ENCODE measurements around the gene RASA3. TPM values are rescaled to one million over a fixed set of nuclear protein-coding genes. Genes with fewer than 3 reads are reported as not detected.

Gene RASA3
- total RNA-seq, 1 experiment from 2014 or later, result 9.1 TPM

DNA sequence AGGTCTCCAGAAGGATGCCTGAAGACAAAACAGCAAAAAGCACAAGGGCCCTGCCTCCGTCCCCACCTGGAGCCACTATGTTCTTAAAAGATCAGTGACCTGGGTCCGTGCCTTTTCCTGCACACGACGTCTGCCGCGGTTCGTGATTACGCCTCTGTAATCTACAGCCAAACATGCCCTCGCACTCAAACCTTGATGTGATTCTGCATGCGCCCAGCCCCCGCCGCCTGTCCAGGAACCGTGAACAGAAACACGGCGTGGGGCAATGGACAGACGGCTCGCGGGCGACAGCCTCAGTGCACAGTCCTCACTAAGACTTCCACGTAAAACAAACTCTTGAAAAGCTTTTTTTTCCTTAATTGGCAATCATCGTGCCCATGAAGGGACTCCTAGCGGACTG lies 174.1 kb downstream of the RASA3 start:
- POLR2A ChIA-PET, result no interaction called here
- Mint-ChIP-seq H3K27me3 (ENCODE audit: insufficient read depth, unreplicated experiment) (no peaks in the 10 kb centered on the region), H3K9me3 (ENCODE audit: unreplicated experiment) (peaks cover 22% of the 10 kb centered on the region), H3K36me3 (ENCODE audit: insufficient read depth, unreplicated experiment) (peaks cover 13% of the 10 kb centered on the region), H3K4me3 (ENCODE audit: unreplicated experiment) (no peak overlapping the region), H3K27ac (ENCODE audit: low read depth, unreplicated experiment) (no peak overlapping the region), H3K4me1 (ENCODE audit: insufficient read depth, unreplicated experiment) (no peaks in the 10 kb centered on the region)
- CTCF ChIA-PET, result interaction anchor here (0.6 to 0.9 kb wide), 2 partner anchors 126 to 142 kb away, joined by 3 read pairs; no protein-coding TSS in a partner anchor
- intact Hi-C loops (cut with micrococcal nuclease), result loop anchor here (10.0 kb wide), 1 partner anchor 196 kb away; no protein-coding TSS in a partner anchor
- BruUV-seq (replicated peaks), result no TSS peak
- DNase-seq (ENCODE audit: unreplicated experiment), result no peak
- TF ChIP-seq, protein P1, sequence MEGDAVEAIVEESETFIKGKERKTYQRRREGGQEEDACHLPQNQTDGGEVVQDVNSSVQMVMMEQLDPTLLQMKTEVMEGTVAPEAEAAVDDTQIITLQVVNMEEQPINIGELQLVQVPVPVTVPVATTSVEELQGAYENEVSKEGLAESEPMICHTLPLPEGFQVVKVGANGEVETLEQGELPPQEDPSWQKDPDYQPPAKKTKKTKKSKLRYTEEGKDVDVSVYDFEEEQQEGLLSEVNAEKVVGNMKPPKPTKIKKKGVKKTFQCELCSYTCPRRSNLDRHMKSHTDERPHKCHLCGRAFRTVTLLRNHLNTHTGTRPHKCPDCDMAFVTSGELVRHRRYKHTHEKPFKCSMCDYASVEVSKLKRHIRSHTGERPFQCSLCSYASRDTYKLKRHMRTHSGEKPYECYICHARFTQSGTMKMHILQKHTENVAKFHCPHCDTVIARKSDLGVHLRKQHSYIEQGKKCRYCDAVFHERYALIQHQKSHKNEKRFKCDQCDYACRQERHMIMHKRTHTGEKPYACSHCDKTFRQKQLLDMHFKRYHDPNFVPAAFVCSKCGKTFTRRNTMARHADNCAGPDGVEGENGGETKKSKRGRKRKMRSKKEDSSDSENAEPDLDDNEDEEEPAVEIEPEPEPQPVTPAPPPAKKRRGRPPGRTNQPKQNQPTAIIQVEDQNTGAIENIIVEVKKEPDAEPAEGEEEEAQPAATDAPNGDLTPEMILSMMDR (IDR thresholded peaks at IDR 0.05; ENCODE audit: unreplicated experiment), result no peak

DNA sequence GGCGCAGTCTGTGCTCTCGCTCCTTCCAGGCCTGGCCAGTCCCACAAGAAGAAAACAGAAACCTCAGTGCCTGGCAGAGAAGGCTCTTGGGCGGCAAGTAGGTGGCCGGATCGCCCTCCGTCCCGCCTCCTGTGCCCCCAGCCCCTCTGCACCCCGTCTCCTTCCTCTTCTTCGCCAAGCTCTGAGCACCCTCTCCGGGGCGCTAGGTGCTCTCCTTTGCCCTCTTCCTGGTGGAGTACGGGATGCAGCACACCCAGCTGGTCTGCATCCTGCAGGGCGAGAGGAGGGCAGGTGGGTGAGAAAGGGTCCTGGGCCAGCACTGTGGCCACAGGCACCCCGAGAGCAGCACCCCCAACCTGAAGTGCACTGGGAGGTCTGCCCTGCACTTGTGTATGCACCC lies 175.9 kb downstream of the RASA3 start:
- H3K4me3 Mint-ChIP-seq (ENCODE audit: unreplicated experiment), result no peak overlapping the region
- CTCF ChIA-PET, result no interaction called here
- H3K27ac Mint-ChIP-seq (ENCODE audit: low read depth, unreplicated experiment), result peak overlapping the region; percentile 49
- TF ChIP-seq, protein P1 (IDR thresholded peaks at IDR 0.05; ENCODE audit: unreplicated experiment), result no peak
- no TSS peak for BruUV-seq (replicated peaks)
- peaks cover 13% of the 10 kb centered on the region for H3K36me3 Mint-ChIP-seq (ENCODE audit: insufficient read depth, unreplicated experiment)
- DNase-seq (ENCODE audit: unreplicated experiment), result no peak
- peaks cover 22% of the 10 kb centered on the region for H3K9me3 Mint-ChIP-seq (ENCODE audit: unreplicated experiment)
- H3K27me3 Mint-ChIP-seq (ENCODE audit: insufficient read depth, unreplicated experiment), result no peaks in the 10 kb centered on the region
- no peaks in the 10 kb centered on the region for H3K4me1 Mint-ChIP-seq (ENCODE audit: insufficient read depth, unreplicated experiment)
- POLR2A ChIA-PET, result no interaction called here
- intact Hi-C loops (cut with micrococcal nuclease), result loop anchor here (10.0 kb wide), 1 partner anchor 198 kb away; no protein-coding TSS in a partner anchor

DNA sequence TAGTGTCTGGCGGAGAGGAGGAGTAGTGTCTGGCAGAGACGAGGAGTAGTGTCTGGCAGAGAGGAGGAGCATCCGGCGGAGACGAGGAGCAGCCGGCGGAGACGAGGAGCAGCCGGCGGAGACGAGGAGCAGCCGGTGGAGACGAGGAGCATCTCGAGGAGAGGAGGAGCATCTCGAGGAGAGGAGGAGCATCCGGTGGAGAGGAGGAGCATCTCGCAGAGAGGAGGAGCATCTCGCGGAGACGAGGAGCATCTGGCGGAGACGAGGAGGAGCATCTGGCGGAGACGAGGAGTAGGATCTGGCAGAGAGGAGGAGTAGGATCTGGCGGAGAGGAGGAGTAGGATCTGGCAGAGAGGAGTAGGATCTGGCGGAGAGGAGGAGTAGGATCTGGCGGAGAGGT lies 176.7 kb downstream of the RASA3 start:
- DNase-seq (ENCODE audit: unreplicated experiment), result no peak
- H3K36me3 Mint-ChIP-seq (ENCODE audit: insufficient read depth, unreplicated experiment), result peaks cover 13% of the 10 kb centered on the region
- no peaks in the 10 kb centered on the region for H3K27me3 Mint-ChIP-seq (ENCODE audit: insufficient read depth, unreplicated experiment)
- H3K9me3 Mint-ChIP-seq (ENCODE audit: unreplicated experiment), result peaks cover 22% of the 10 kb centered on the region
- no peak overlapping the region for H3K27ac Mint-ChIP-seq (ENCODE audit: low read depth, unreplicated experiment)
- intact Hi-C loops (cut with micrococcal nuclease), result loop anchor here (10.0 kb wide), 1 partner anchor 199 kb away; no protein-coding TSS in a partner anchor
- no TSS peak for BruUV-seq (replicated peaks)
- no peaks in the 10 kb centered on the region for H3K4me1 Mint-ChIP-seq (ENCODE audit: insufficient read depth, unreplicated experiment)
- no peak overlapping the region for H3K4me3 Mint-ChIP-seq (ENCODE audit: unreplicated experiment)
- ChIA-PET CTCF (no interaction called here), POLR2A (no interaction called here)
- TF ChIP-seq, protein P1 (IDR thresholded peaks at IDR 0.05; ENCODE audit: unreplicated experiment), result no peak

DNA sequence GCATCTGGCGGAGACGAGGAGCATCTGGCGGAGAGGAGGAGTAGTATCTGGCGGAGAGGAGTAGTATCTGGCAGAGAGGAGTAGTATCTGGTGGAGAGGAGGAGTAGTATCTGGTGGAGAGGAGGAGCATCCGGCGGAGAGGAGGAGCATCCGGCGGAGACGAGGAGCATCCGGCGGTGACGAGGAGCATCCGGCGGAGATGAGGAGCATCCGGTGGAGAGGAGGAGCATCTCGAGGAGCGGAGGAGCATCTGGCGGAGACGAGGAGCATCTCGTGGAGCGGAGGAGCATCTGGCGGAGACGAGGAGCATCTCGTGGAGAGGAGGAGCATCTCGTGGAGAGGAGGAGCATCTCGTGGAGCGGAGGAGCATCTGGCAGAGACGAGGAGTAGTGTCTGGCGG lies 177.2 kb downstream of the RASA3 start:
- no TSS peak for BruUV-seq (replicated peaks)
- Mint-ChIP-seq H3K4me1 (ENCODE audit: insufficient read depth, unreplicated experiment) (no peaks in the 10 kb centered on the region), H3K9me3 (ENCODE audit: unreplicated experiment) (peaks cover 22% of the 10 kb centered on the region), H3K4me3 (ENCODE audit: unreplicated experiment) (no peak overlapping the region), H3K36me3 (ENCODE audit: insufficient read depth, unreplicated experiment) (peaks cover 13% of the 10 kb centered on the region), H3K27me3 (ENCODE audit: insufficient read depth, unreplicated experiment) (no peaks in the 10 kb centered on the region), H3K27ac (ENCODE audit: low read depth, unreplicated experiment) (no peak overlapping the region)
- no peak for DNase-seq (ENCODE audit: unreplicated experiment)
- intact Hi-C loops (cut with micrococcal nuclease), result loop anchor here (10.0 kb wide), 1 partner anchor 200 kb away; no protein-coding TSS in a partner anchor
- POLR2A ChIA-PET, result no interaction called here
- CTCF ChIA-PET, result no interaction called here
- TF ChIP-seq, protein P1 (IDR thresholded peaks at IDR 0.05; ENCODE audit: unreplicated experiment), result no peak

All from MCF 10A (cell line).